GM21528 (cell line): ENCODE results near the gene TPSG1.

ENCODE experiments used
- ATAC-seq: cut with Tn5 transposase; IDR thresholded peaks from one replicate; pipeline ENCODE4 v1.9.1; 2021; ENCODE audit warnings: mild to moderate bottlenecking, moderate library complexity; ENCODE audit not compliant: unreplicated experiment, low FRiP score

The TPSG1 gene

GRCh38 chr16:1217526-1217925, 7.5 kb downstream of the TPSG1 start:
- no peak for ATAC-seq

- ATAC-seq, result no peak
Observed at GRCh38 chr16:1216681-1217400, 8.2 kb downstream of the TPSG1 start.

GRCh38 chr16:1216296-1216619, 8.8 kb downstream of the TPSG1 start:
- no peak for ATAC-seq

- ATAC-seq, result no peak
Observed at GRCh38 chr16:1215574-1216295, 9.3 kb downstream of the TPSG1 start.

GRCh38 chr16:1214719-1215118, 10.3 kb downstream of the TPSG1 start:
- no peak for ATAC-seq

- ATAC-seq, result no peak
Observed at GRCh38 chr16:1213796-1214372, 11.2 kb downstream of the TPSG1 start.

- no peak for ATAC-seq
Observed at GRCh38 chr16:1213231-1213630, 11.8 kb downstream of the TPSG1 start.

GRCh38 chr16:1212616-1213194, 12.4 kb downstream of the TPSG1 start:
- no peak for ATAC-seq

- ATAC-seq, result no peak
Observed at GRCh38 chr16:1211451-1212268, 13.4 kb downstream of the TPSG1 start.

- no peak for ATAC-seq
Observed at GRCh38 chr16:1210461-1210860, 14.6 kb downstream of the TPSG1 start.

GRCh38 chr16:1209081-1209480, 16.0 kb downstream of the TPSG1 start:
- ATAC-seq, result no peak

GRCh38 chr16:1208239-1208830, 16.7 kb downstream of the TPSG1 start:
- ATAC-seq, result no peak

GRCh38 chr16:1206786-1207185, 18.3 kb downstream of the TPSG1 start:
- ATAC-seq, result no peak

GRCh38 chr16:1206326-1206725, 18.7 kb downstream of the TPSG1 start:
- ATAC-seq, result no peak

GRCh38 chr16:1204933-1205332, 20.1 kb downstream of the TPSG1 start:
- no peak for ATAC-seq

- no peak for ATAC-seq
Observed at GRCh38 chr16:1202274-1202673, 22.8 kb downstream of the TPSG1 start.

- ATAC-seq, result no peak
Observed at GRCh38 chr16:1201444-1201843, 23.6 kb downstream of the TPSG1 start.

- ATAC-seq, result no peak
Observed at GRCh38 chr16:1200014-1200627, 24.9 kb downstream of the TPSG1 start.

- no peak for ATAC-seq
Observed at GRCh38 chr16:1199347-1200013, 25.6 kb downstream of the TPSG1 start.
